Neural cell (in vitro differentiated cells): Measurements from ENCODE around the gene FAM3D. TPM values are rescaled to one million over a fixed set of nuclear protein-coding genes. Genes with fewer than 3 reads are reported as not detected.
"Not testable (repeated sequence)": the region's sequence is repeated elsewhere in the genome, so short reads cannot be mapped to it uniquely, and the experiment has no call there.

Experiments
- H2AFZ ChIP-seq: fragments of 200-600, 300-800 bp; sonication (generic), shearing (Covaris generic); 2 replicates; pipeline ENCODE4 v1.6.0; 2014; ENCODE audit warnings: low read depth, mild to moderate bottlenecking, antibody characterized with exemption, low read length, moderate library complexity
- H3F3A ChIP-seq: fragments of 200-600 bp; shearing (Covaris generic); 2 replicates; pipeline ENCODE4 v1.6.1; 2016; ENCODE audit warnings: mild to moderate bottlenecking, moderate library complexity, mixed read lengths, antibody characterized with exemption, low read length; ENCODE audit not compliant: insufficient read depth, poor library complexity, severe bottlenecking
- H3K27ac ChIP-seq: fragments of 200-600, 300-800 bp; sonication (generic), shearing (Covaris generic); 2 replicates; pipeline ENCODE4 v1.5.1; 2014; ENCODE audit warnings: mild to moderate bottlenecking, low read length, moderate library complexity
- H3K27me3 ChIP-seq: fragments of 300-800, 200-600 bp; sonication (generic), shearing (Covaris generic); 2 replicates; pipeline ENCODE4 v1.6.0; 2014; ENCODE audit warnings: mild to moderate bottlenecking, low read depth, low read length, moderate library complexity; ENCODE audit not compliant: insufficient read depth
- H3K36me3 ChIP-seq: fragments of 300-800, 200-600 bp; sonication (generic), shearing (Covaris generic); 2 replicates; pipeline ENCODE4 v1.5.1; 2014; ENCODE audit warnings: mild to moderate bottlenecking, antibody characterized with exemption, low read length, moderate library complexity; ENCODE audit not compliant: insufficient read depth
- H3K4me2 ChIP-seq: fragments of 300-800, 200-600 bp; sonication (generic), shearing (Covaris generic); 2 replicates; pipeline ENCODE4 v1.6.0; 2014; ENCODE audit warnings: mild to moderate bottlenecking, low read length
- H3K4me3 ChIP-seq: fragments of 300-800, 200-600 bp; sonication (generic), shearing (Covaris generic); 2 replicates; pipeline ENCODE4 v1.5.1; 2014; ENCODE audit warnings: mild to moderate bottlenecking, low read length, moderate library complexity
- H3K79me2 ChIP-seq: fragments of 200-600 bp; shearing (Covaris generic); replicated peaks from 2 replicates; pipeline ENCODE4 v1.6.0; 2014; ENCODE audit warnings: mild to moderate bottlenecking, low read length, moderate library complexity; ENCODE audit not compliant: insufficient read depth
- H3K9ac ChIP-seq: fragments of 300-800, 200-600 bp; sonication (generic), shearing (Covaris generic); 2 replicates; pipeline ENCODE4 v1.6.1; 2016; ENCODE audit warnings: mild to moderate bottlenecking, low read length, mixed read lengths
- H3K9me2 ChIP-seq: fragments of 200-600 bp; shearing (Covaris generic); 2 replicates; pipeline ENCODE4 v1.6.1; 2016; ENCODE audit warnings: mild to moderate bottlenecking, low read length, mixed read lengths; ENCODE audit not compliant: insufficient read depth
- H3K9me3 ChIP-seq: fragments of 200-600, 300-800 bp; sonication (generic), shearing (Covaris generic); 2 replicates; pipeline ENCODE4 v1.6.1; 2016; ENCODE audit warnings: mild to moderate bottlenecking, mixed run types, low read length, moderate library complexity, mixed read lengths
- H4K20me1 ChIP-seq: fragments of 200-600 bp; shearing (Covaris generic); 2 replicates; pipeline ENCODE4 v1.6.1; 2016; ENCODE audit warnings: mild to moderate bottlenecking, mixed run types; ENCODE audit not compliant: insufficient read depth
- EP300 ChIP-seq: fragments of 450-650 bp; conservative IDR thresholded peaks from 2 replicates; pipeline ENCODE4 v1.6.1; 2014; ENCODE audit warnings: antibody characterized with exemption, mild to moderate bottlenecking, moderate library complexity; ENCODE audit not compliant: poor library complexity, severe bottlenecking
- EZH2 ChIP-seq: fragments of 200-600, 300-800 bp; shearing (Covaris generic), sonication (generic); IDR thresholded peaks from 2 replicates; pipeline ENCODE4 v1.6.1; 2014; ENCODE audit warnings: antibody characterized with exemption, low read length, borderline replicate concordance, mild to moderate bottlenecking; ENCODE audit not compliant: insufficient read depth, poor library complexity, severe bottlenecking
- MXI1 ChIP-seq: fragments of 450-650 bp; conservative IDR thresholded peaks from 2 replicates; pipeline ENCODE4 v1.6.1; 2014; ENCODE audit warnings: antibody characterized with exemption, mild to moderate bottlenecking; ENCODE audit not compliant: poor library complexity, severe bottlenecking
- POLR2AphosphoS5 ChIP-seq: IDR thresholded peaks from 2 replicates; pipeline ENCODE4 v1.6.1; 2012
- RAD21 ChIP-seq: fragments of 450-650 bp; conservative IDR thresholded peaks from 2 replicates; pipeline ENCODE4 v1.6.1; 2014; ENCODE audit warnings: antibody characterized with exemption, mild to moderate bottlenecking, moderate library complexity
- SMC3 ChIP-seq: fragments of 450-650 bp; conservative IDR thresholded peaks from 2 replicates; pipeline ENCODE4 v1.6.1; 2014; ENCODE audit warnings: antibody characterized with exemption, mild to moderate bottlenecking, moderate library complexity; ENCODE audit not compliant: poor library complexity
- TAF1 ChIP-seq: IDR thresholded peaks from 2 replicates; pipeline ENCODE4 v1.6.1; 2012; ENCODE audit warnings: low read depth
- polyA plus RNA-seq: library from polyadenylated mRNA; depleted of rRNA; stranded (reverse); fragments of >200 nt; gene quantifications from 2 replicates; pipeline ENCODE4 v1.2.3, GENCODE V29; 2014
- TF ChIP-seq, protein P1 (sequence below): IDR thresholded peaks from 2 replicates; pipeline ENCODE4 v1.6.1; 2012; ENCODE audit warnings: borderline replicate concordance
- TF ChIP-seq, protein P2 (sequence below): fragments of 450-650 bp; IDR thresholded peaks from 2 replicates; pipeline ENCODE4 v1.5.1; 2014; ENCODE audit warnings: antibody characterized with exemption, mild to moderate bottlenecking, moderate library complexity; ENCODE audit not compliant: poor library complexity, severe bottlenecking

FAM3D gene
- polyA plus RNA-seq, 1 donor from 2014 or later: not detected

DNA sequence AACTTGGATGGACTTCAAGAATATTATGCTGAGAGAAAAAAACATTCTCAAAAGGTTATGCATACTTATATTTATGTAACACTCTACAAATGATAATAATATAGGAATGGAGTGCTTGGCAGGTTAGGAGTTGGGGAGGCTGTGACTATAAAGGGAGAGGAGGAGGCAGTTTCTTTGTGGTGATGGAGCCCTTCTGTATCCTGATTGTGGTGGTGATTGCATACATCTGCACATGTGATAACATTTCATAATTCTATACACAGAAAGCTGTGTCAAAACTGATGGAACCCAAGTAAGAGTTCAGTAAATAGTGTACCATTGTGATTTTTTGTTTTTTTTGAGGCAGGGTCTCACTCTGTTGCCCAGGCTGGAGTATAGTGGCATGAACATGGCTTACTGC lies 31.7 kb upstream of the FAM3D start:
- Histone ChIP-seq H3K27ac (no peak overlapping the region), H3K4me3 (no peak overlapping the region), H4K20me1 (no peaks in the 10 kb centered on the region), H3F3A (no peaks in the 10 kb centered on the region), H3K9ac (no peak overlapping the region), H3K27me3 (no peaks in the 10 kb centered on the region), H3K9me2 (no peaks in the 10 kb centered on the region), H3K79me2 (no peaks in the 10 kb centered on the region), H3K9me3 (no peaks in the 10 kb centered on the region), H3K4me2 (no peak overlapping the region), H3K36me3 (no peaks in the 10 kb centered on the region), H2AFZ (no peak overlapping the region)
- TF ChIP-seq SMC3 (no peak), RAD21 (no peak), EZH2 (no peak), TAF1 (no peak), POLR2AphosphoS5 (no peak), EP300 (no peak), MXI1 (no peak)
- TF ChIP-seq, protein P1, sequence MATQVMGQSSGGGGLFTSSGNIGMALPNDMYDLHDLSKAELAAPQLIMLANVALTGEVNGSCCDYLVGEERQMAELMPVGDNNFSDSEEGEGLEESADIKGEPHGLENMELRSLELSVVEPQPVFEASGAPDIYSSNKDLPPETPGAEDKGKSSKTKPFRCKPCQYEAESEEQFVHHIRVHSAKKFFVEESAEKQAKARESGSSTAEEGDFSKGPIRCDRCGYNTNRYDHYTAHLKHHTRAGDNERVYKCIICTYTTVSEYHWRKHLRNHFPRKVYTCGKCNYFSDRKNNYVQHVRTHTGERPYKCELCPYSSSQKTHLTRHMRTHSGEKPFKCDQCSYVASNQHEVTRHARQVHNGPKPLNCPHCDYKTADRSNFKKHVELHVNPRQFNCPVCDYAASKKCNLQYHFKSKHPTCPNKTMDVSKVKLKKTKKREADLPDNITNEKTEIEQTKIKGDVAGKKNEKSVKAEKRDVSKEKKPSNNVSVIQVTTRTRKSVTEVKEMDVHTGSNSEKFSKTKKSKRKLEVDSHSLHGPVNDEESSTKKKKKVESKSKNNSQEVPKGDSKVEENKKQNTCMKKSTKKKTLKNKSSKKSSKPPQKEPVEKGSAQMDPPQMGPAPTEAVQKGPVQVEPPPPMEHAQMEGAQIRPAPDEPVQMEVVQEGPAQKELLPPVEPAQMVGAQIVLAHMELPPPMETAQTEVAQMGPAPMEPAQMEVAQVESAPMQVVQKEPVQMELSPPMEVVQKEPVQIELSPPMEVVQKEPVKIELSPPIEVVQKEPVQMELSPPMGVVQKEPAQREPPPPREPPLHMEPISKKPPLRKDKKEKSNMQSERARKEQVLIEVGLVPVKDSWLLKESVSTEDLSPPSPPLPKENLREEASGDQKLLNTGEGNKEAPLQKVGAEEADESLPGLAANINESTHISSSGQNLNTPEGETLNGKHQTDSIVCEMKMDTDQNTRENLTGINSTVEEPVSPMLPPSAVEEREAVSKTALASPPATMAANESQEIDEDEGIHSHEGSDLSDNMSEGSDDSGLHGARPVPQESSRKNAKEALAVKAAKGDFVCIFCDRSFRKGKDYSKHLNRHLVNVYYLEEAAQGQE: no peak
- TF ChIP-seq, protein P2, sequence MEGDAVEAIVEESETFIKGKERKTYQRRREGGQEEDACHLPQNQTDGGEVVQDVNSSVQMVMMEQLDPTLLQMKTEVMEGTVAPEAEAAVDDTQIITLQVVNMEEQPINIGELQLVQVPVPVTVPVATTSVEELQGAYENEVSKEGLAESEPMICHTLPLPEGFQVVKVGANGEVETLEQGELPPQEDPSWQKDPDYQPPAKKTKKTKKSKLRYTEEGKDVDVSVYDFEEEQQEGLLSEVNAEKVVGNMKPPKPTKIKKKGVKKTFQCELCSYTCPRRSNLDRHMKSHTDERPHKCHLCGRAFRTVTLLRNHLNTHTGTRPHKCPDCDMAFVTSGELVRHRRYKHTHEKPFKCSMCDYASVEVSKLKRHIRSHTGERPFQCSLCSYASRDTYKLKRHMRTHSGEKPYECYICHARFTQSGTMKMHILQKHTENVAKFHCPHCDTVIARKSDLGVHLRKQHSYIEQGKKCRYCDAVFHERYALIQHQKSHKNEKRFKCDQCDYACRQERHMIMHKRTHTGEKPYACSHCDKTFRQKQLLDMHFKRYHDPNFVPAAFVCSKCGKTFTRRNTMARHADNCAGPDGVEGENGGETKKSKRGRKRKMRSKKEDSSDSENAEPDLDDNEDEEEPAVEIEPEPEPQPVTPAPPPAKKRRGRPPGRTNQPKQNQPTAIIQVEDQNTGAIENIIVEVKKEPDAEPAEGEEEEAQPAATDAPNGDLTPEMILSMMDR: no peak

- Histone ChIP-seq H3K9me3 (no peaks in the 10 kb centered on the region), H3K27ac (no peak overlapping the region), H4K20me1 (no peaks in the 10 kb centered on the region), H3K36me3 (no peaks in the 10 kb centered on the region), H3F3A (no peaks in the 10 kb centered on the region), H3K27me3 (no peaks in the 10 kb centered on the region), H2AFZ (no peak overlapping the region), H3K9me2 (no peaks in the 10 kb centered on the region), H3K9ac (no peak overlapping the region), H3K79me2 (no peaks in the 10 kb centered on the region), H3K4me2 (no peak overlapping the region), H3K4me3 (no peak overlapping the region)
- TF ChIP-seq MXI1: no peak
- TF ChIP-seq SMC3: no peak
- TF ChIP-seq, protein P1: no peak
- TF ChIP-seq EZH2: no peak
- TF ChIP-seq EP300: no peak
- TF ChIP-seq, protein P2: no peak
- TF ChIP-seq POLR2AphosphoS5: no peak
- no peak for TF ChIP-seq RAD21
- no peak for TF ChIP-seq TAF1
These were observed 31.0 kb upstream of the FAM3D start for GRCh38 chr3:58697561-58697960.

- not testable (repeated sequence) for H3K9me3 ChIP-seq, H4K20me1 ChIP-seq, H3K27me3 ChIP-seq, H3K36me3 ChIP-seq, H3K4me2 ChIP-seq, H3K9me2 ChIP-seq, H2AFZ ChIP-seq, H3F3A ChIP-seq, H3K9ac ChIP-seq, H3K79me2 ChIP-seq, H3K27ac ChIP-seq, H3K4me3 ChIP-seq
These were observed 30.2 kb upstream of the FAM3D start for GRCh38 chr3:58696813-58697212.
